ENCODE measurements around the gene GAL3ST3. TPM values are rescaled to one million over a fixed set of nuclear protein-coding genes. Genes with fewer than 3 reads are reported as not detected.

Gene GAL3ST3
- total and polyA plus RNA-seq, 2 of the 8 experiments (the other 6 are each of a cell fraction or from before 2014, with no cell fraction given), result 21.1 to 21.4 TPM

DNA sequence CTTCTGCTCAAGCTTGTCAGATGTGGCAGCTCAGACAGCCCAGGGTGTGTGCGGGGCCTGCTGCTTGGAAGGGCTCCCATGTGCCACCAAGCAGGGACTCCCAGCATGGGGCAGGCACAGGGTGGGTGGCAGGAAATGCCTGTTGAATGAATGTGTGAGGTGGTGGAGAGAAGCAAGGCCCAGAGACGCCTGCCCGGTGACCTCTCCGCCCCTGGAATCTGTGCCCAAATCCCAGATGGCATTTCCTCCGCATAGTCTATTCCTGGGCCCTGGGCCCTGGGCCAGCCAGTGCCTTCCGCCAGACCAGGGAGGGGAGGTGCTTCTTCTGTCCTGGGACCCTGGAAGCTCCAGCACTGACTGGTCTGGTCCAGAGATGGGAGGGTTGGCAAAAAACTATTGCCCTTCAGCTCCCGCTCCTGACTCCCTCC lies 33.5 kb downstream of the GAL3ST3 start:
- H2BK5ac ChIP-seq (ENCODE audit: low read depth, low read length), result no peak overlapping the region
- no peaks in the 10 kb centered on the region for H3K79me1 ChIP-seq (ENCODE audit: low read depth, low read length)
- H2AK5ac ChIP-seq (ENCODE audit: low read depth, low read length), result no peak overlapping the region
- TF ChIP-seq SP1 (IDR thresholded peaks at IDR 0.05; ENCODE audit: low read depth, low read length), result no peak
- TF ChIP-seq NRF1 (IDR thresholded peaks at IDR 0.05; ENCODE audit: low read depth, low read length), result no peak
- TF ChIP-seq, protein P1, sequence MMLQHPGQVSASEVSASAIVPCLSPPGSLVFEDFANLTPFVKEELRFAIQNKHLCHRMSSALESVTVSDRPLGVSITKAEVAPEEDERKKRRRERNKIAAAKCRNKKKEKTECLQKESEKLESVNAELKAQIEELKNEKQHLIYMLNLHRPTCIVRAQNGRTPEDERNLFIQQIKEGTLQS (IDR thresholded peaks at IDR 0.05; ENCODE audit: insufficient read depth, low read depth, low read length), result no peak
- TF ChIP-seq PHF8 (conservative IDR thresholded peaks at IDR 0.05; ENCODE audit: low read depth, low read length), result no peak
- TF ChIP-seq JUND (IDR thresholded peaks at IDR 0.05; ENCODE audit: low read length), result no peak
- TF ChIP-seq JUN (IDR thresholded peaks at IDR 0.05; ENCODE audit: low read depth, low read length), result no peak
- TF ChIP-seq KDM1A (IDR thresholded peaks at IDR 0.05; ENCODE audit: borderline replicate concordance, low read length), result no peak
- no peak for TF ChIP-seq CHD1 (IDR thresholded peaks at IDR 0.05; ENCODE audit: low read depth, low read length)
- no peak for TF ChIP-seq RFX5 (IDR thresholded peaks at IDR 0.05; ENCODE audit: borderline replicate concordance, low read depth, low read length)
- TF ChIP-seq, protein P2, sequence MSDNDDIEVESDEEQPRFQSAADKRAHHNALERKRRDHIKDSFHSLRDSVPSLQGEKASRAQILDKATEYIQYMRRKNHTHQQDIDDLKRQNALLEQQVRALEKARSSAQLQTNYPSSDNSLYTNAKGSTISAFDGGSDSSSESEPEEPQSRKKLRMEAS (IDR thresholded peaks at IDR 0.05), result no peak
- TF ChIP-seq TBP (IDR thresholded peaks at IDR 0.05; ENCODE audit: low read depth, low read length), result no peak
- H3K27ac ChIP-seq (ENCODE audit: low read depth, low read length), result no peak overlapping the region
- WGBS, 2 experiments (ENCODE audit: extremely low coverage in 1 of 2, insufficient coverage in 1 of 2, insufficient read length in 1 of 2, insufficient replicate concordance in 2 of 2, low coverage in 1 of 2, low lambda C conversion rate in 2 of 2, missing lambda C conversion rate in 1 of 2), result 97% methylated on average over 7 of the region's 7 CpGs; no CpG with 5 or more reads in 1 of the 2 experiments
- H2BK120ac ChIP-seq (replicated peaks; ENCODE audit: low read depth, low read length), result no peak overlapping the region
- H3K18ac ChIP-seq (ENCODE audit: extremely low read depth, low read length), result no peak overlapping the region
- no peak overlapping the region for H3K4me2 ChIP-seq (ENCODE audit: insufficient read depth in 1 of 2, low read depth in 2 of 2, low read length in 2 of 2)
- no peak overlapping the region for H4K8ac ChIP-seq (ENCODE audit: extremely low read depth, insufficient read depth, low read length)
- FAIRE-seq (no peak), DNase-seq (ENCODE audit: low read depth in 1 of 2, low spot score in 2 of 2) (no peak)
- peaks cover 2% of the 10 kb centered on the region; the same call in 1 of the 2 replicates for H3K23me2 ChIP-seq (ENCODE audit: low read depth, low read length)
- no peak overlapping the region for H3K56ac ChIP-seq (replicated peaks; ENCODE audit: insufficient read length, low read depth, low read length)
- H3K4me3 ChIP-seq (ENCODE audit: extremely low read depth in 1 of 4, insufficient read depth in 2 of 4, low read depth in 3 of 4, low read length in 4 of 4), result no peak overlapping the region
- no peak overlapping the region for H3K14ac ChIP-seq (ENCODE audit: insufficient read length)
- H2BK20ac ChIP-seq (ENCODE audit: low read length), result no peak overlapping the region
- H2AFZ ChIP-seq (ENCODE audit: low read length), result no peak overlapping the region
- H3K79me2 ChIP-seq (ENCODE audit: control insufficient read depth in 1 of 2, insufficient read depth in 2 of 2, low read length in 2 of 2), result no peaks in the 10 kb centered on the region
- CTCF ChIA-PET (ENCODE audit: partially characterized antibody), result interaction anchor here (1.1 to 1.6 kb wide), 3 partner anchors 9 to 131 kb away, joined by 3 to 4 read pairs (median 3); partner anchors contain the start of gene FIBP
- H3K36me3 ChIP-seq (ENCODE audit: control insufficient read depth in 2 of 4, insufficient read depth in 4 of 4, low read length in 3 of 4), result no peaks in the 10 kb centered on the region
- no peak overlapping the region for H2BK12ac ChIP-seq (ENCODE audit: low read depth, low read length)
- H4K20me1 ChIP-seq (replicated peaks in 1 of 2; ENCODE audit: control insufficient read depth in 1 of 2, insufficient read depth in 2 of 2, low read length in 2 of 2), result no peaks in the 10 kb centered on the region
- no peak overlapping the region for H3K9ac ChIP-seq (replicated peaks in 1 of 4; ENCODE audit: extremely low read depth in 1 of 4, low read depth in 3 of 4, low read length in 3 of 4)
- peaks cover 0 to 8% (median 5%) of the 10 kb centered on the region in 4 experiments; a peak in 5 of 7 replicates for H3K4me1 ChIP-seq (replicated peaks in 1 of 4; ENCODE audit: control insufficient read depth in 3 of 4, insufficient read depth in 4 of 4, low read length in 3 of 4)
- H4K5ac ChIP-seq (ENCODE audit: insufficient read length, low read depth, low read length), result no peak overlapping the region
- no peaks in the 10 kb centered on the region for H3K9me3 ChIP-seq (ENCODE audit: insufficient read depth in 2 of 2, low read depth in 1 of 2, low read length in 1 of 2)
- H3K23ac ChIP-seq (ENCODE audit: insufficient read length), result no peak overlapping the region
- H4K91ac ChIP-seq (replicated peaks; ENCODE audit: insufficient read length, low read length), result no peak overlapping the region
- POLR2A ChIA-PET (ENCODE audit: partially characterized antibody), result interaction anchor here (1.1 to 1.2 kb wide), 2 partner anchors 13 to 295 kb away, joined by 3 to 5 read pairs; partner anchors contain the start of genes BANF1, EIF1AD and RNASEH2C
- H3K4ac ChIP-seq (replicated peaks; ENCODE audit: insufficient read length, low read depth, low read length), result no peak overlapping the region
- H3K27me3 ChIP-seq (replicated peaks in 1 of 4; ENCODE audit: control insufficient read depth in 3 of 4, extremely low read depth in 1 of 4, insufficient read depth in 3 of 4, low read length in 3 of 4), result peaks cover 6 to 27% (median 23%) of the 10 kb centered on the region in 4 experiments
- H2BK15ac ChIP-seq (ENCODE audit: low read length), result no peak overlapping the region

All from H1 (cell line).